ENCODE results near the gene YAF2. TPM values are rescaled to one million over a fixed set of nuclear protein-coding genes. Genes with fewer than 3 reads are reported as not detected.

The YAF2 gene
- total and polyA plus RNA-seq, 2 of the 13 experiments (the other 11 are each of a cell fraction or from before 2014, with no cell fraction given), result 8.4 to 11.7 TPM

DNA sequence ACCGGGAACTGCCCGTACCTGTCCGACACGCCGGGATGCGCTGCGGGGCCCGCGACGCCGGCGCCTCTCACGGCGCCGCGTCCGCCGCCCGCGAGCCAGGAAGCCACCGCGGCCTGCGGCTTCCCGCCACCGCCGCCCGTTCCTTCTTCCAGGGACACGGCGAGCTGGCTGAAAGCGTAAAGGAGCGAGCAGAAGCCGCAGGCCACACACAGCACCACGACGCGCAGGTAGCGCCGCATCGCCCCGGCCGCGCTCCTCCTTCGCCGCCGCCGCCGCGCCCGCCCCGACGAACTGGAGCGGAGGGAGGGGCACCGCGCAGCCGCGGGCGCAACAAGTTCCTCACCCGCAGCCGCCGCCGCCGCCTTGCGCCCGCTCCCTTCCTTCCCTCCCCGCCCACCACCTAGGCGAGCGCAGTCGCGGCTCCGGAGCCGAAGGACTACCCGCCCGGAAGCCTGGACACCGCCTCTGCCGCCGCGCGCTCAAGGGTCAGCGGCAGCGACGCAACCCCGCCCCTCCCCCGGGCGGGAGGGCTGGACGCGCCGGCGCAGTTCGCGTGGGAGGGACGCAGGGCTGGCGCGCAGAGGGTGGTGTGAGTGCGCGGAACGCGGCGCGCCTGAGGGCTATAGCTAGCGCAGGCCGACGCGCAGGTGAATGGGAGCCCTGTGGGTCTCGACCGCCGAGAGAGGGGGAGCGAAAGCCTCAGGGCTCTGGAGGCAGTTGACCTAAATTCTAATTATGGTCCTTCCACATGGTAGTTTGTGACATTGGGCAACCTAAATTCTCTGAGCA is 93.4 kb downstream of the YAF2 start, which contains the start of gene GXYLT1 (continued):
- TF ChIP-seq SP2 (CRISPR knock-in tag; IDR thresholded peaks at IDR 0.05), result no peak; the same call in 1 of the 2 replicates
- TF ChIP-seq, protein P1, sequence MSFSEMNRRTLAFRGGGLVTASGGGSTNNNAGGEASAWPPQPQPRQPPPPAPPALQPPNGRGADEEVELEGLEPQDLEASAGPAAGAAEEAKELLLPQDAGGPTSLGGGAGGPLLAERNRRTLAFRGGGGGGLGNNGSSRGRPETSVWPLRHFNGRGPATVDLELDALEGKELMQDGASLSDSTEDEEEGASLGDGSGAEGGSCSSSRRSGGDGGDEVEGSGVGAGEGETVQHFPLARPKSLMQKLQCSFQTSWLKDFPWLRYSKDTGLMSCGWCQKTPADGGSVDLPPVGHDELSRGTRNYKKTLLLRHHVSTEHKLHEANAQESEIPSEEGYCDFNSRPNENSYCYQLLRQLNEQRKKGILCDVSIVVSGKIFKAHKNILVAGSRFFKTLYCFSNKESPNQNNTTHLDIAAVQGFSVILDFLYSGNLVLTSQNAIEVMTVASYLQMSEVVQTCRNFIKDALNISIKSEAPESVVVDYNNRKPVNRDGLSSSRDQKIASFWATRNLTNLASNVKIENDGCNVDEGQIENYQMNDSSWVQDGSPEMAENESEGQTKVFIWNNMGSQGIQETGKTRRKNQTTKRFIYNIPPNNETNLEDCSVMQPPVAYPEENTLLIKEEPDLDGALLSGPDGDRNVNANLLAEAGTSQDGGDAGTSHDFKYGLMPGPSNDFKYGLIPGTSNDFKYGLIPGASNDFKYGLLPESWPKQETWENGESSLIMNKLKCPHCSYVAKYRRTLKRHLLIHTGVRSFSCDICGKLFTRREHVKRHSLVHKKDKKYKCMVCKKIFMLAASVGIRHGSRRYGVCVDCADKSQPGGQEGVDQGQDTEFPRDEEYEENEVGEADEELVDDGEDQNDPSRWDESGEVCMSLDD (CRISPR knock-in tag; IDR thresholded peaks at IDR 0.05; ENCODE audit: borderline replicate concordance), result 0 out of 2 replicates have a peak, but pooled peaks have one; percentile 11
- no peak for TF ChIP-seq HMG20B (CRISPR knock-in tag; conservative IDR thresholded peaks at IDR 0.05)
- TF ChIP-seq ZNF660 (CRISPR knock-in tag; IDR thresholded peaks at IDR 0.05; ENCODE audit: borderline replicate concordance, low read depth), result no peak
- TF ChIP-seq ZNF746 (CRISPR knock-in tag; IDR thresholded peaks at IDR 0.05), result peak; percentile 73
- TF ChIP-seq ZFP62 (CRISPR knock-in tag; IDR thresholded peaks at IDR 0.05), result no peak
- TF ChIP-seq AKAP8 (CRISPR knock-in tag; IDR thresholded peaks at IDR 0.05), result no peak
- peak; percentile 32; the same call in 1 of the 2 replicates for TF ChIP-seq GABPA (IDR thresholded peaks at IDR 0.05; ENCODE audit: low read depth, low read length)
- peak; percentile 12; the same call in 1 of the 2 replicates for TF ChIP-seq GABPA (CRISPR knock-in tag; IDR thresholded peaks at IDR 0.05; ENCODE audit: low read depth)
- TF ChIP-seq RNF2 (conservative IDR thresholded peaks at IDR 0.05; ENCODE audit: low read depth), result peak; percentile 56; the same call in 1 of the 2 replicates
- TF ChIP-seq, protein P2, sequence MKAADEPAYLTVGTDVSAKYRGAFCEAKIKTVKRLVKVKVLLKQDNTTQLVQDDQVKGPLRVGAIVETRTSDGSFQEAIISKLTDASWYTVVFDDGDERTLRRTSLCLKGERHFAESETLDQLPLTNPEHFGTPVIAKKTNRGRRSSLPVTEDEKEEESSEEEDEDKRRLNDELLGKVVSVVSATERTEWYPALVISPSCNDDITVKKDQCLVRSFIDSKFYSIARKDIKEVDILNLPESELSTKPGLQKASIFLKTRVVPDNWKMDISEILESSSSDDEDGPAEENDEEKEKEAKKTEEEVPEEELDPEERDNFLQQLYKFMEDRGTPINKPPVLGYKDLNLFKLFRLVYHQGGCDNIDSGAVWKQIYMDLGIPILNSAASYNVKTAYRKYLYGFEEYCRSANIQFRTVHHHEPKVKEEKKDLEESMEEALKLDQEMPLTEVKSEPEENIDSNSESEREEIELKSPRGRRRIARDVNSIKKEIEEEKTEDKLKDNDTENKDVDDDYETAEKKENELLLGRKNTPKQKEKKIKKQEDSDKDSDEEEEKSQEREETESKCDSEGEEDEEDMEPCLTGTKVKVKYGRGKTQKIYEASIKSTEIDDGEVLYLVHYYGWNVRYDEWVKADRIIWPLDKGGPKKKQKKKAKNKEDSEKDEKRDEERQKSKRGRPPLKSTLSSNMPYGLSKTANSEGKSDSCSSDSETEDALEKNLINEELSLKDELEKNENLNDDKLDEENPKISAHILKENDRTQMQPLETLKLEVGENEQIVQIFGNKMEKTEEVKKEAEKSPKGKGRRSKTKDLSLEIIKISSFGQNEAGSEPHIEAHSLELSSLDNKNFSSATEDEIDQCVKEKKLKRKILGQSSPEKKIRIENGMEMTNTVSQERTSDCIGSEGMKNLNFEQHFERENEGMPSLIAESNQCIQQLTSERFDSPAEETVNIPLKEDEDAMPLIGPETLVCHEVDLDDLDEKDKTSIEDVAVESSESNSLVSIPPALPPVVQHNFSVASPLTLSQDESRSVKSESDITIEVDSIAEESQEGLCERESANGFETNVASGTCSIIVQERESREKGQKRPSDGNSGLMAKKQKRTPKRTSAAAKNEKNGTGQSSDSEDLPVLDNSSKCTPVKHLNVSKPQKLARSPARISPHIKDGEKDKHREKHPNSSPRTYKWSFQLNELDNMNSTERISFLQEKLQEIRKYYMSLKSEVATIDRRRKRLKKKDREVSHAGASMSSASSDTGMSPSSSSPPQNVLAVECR (CRISPR knock-in tag; IDR thresholded peaks at IDR 0.05; ENCODE audit: borderline replicate concordance), result peak; percentile 90; the same call in 1 of the 2 replicates
- TF ChIP-seq, protein P3, sequence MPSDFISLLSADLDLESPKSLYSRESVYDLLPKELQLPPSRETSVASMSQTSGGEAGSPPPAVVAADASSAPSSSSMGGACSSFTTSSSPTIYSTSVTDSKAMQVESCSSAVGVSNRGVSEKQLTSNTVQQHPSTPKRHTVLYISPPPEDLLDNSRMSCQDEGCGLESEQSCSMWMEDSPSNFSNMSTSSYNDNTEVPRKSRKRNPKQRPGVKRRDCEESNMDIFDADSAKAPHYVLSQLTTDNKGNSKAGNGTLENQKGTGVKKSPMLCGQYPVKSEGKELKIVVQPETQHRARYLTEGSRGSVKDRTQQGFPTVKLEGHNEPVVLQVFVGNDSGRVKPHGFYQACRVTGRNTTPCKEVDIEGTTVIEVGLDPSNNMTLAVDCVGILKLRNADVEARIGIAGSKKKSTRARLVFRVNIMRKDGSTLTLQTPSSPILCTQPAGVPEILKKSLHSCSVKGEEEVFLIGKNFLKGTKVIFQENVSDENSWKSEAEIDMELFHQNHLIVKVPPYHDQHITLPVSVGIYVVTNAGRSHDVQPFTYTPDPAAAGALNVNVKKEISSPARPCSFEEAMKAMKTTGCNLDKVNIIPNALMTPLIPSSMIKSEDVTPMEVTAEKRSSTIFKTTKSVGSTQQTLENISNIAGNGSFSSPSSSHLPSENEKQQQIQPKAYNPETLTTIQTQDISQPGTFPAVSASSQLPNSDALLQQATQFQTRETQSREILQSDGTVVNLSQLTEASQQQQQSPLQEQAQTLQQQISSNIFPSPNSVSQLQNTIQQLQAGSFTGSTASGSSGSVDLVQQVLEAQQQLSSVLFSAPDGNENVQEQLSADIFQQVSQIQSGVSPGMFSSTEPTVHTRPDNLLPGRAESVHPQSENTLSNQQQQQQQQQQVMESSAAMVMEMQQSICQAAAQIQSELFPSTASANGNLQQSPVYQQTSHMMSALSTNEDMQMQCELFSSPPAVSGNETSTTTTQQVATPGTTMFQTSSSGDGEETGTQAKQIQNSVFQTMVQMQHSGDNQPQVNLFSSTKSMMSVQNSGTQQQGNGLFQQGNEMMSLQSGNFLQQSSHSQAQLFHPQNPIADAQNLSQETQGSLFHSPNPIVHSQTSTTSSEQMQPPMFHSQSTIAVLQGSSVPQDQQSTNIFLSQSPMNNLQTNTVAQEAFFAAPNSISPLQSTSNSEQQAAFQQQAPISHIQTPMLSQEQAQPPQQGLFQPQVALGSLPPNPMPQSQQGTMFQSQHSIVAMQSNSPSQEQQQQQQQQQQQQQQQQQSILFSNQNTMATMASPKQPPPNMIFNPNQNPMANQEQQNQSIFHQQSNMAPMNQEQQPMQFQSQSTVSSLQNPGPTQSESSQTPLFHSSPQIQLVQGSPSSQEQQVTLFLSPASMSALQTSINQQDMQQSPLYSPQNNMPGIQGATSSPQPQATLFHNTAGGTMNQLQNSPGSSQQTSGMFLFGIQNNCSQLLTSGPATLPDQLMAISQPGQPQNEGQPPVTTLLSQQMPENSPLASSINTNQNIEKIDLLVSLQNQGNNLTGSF (CRISPR knock-in tag; IDR thresholded peaks at IDR 0.05), result peak; percentile 10
- TF ChIP-seq ZNF552 (CRISPR knock-in tag; IDR thresholded peaks at IDR 0.05; ENCODE audit: borderline replicate concordance), result peak; percentile 84
- peak; percentile 81; the same call in 1 of the 2 replicates for TF ChIP-seq REPIN1 (CRISPR knock-in tag; IDR thresholded peaks at IDR 0.05; ENCODE audit: borderline replicate concordance, low read depth)
- TF ChIP-seq ZNF761 (CRISPR knock-in tag; conservative IDR thresholded peaks at IDR 0.05), result peak; percentile 78
- peak; percentile 43; the same call in 1 of the 2 replicates for TF ChIP-seq STAT5B (CRISPR knock-in tag; IDR thresholded peaks at IDR 0.05)

Measured in HepG2 (cell line).